GM12878 (cell line): ENCODE data around the gene LRRC47. TPM values are rescaled to one million over a fixed set of nuclear protein-coding genes. Genes with fewer than 3 reads are reported as not detected.
A peak's percentile ranks its signal among the peaks of the same experiment; 100 is the strongest.

Experiments
- ATAC-seq: fragments of 200-7000 bp; cut with Tn5 transposase; 3 replicates; pipeline ENCODE4 v1.9.1; 2020; ENCODE audit warnings: mild to moderate bottlenecking, moderate library complexity
- BruUV-seq: library from RNA; stranded (reverse); fragments of 400-500 nt; replicated peaks from 2 replicates; lab custom pipeline; 2021; lab: Mats Ljungman, UMichigan
- CTCF ChIA-PET: fragments of 300-600 bp; sonication (Branson Sonifier 250); formaldehyde crosslinking; extraction: SDS; loops from one replicate; lab custom pipeline; 2021; ENCODE audit warnings: inconsistent platforms; lab: Yijun Ruan, JAX
- POLR2A ChIA-PET: fragments of 350-600 bp; formaldehyde crosslinking; extraction: SDS; loops from one replicate; lab custom pipeline; 2021; ENCODE audit warnings: inconsistent platforms; lab: Charles Lee
- RAD21 ChIA-PET: fragments of 300-600 bp; sonication (Branson Sonifier 250); formaldehyde crosslinking; loops from one replicate; lab custom pipeline; 2023; ENCODE audit warnings: antibody characterized with exemption; ENCODE audit not compliant: unreplicated experiment; lab: Charles Lee
- SMC1A ChIA-PET: fragments of 300-600 bp; sonication (Branson Sonifier 250); formaldehyde crosslinking; loops from one replicate; lab custom pipeline; 2023; ENCODE audit not compliant: unreplicated experiment, uncharacterized antibody; lab: Charles Lee
- DNase-seq: peaks from one replicate; pipeline ENCODE4 v3.0.0-alpha.2; 2011; ENCODE audit warnings: low read depth, low spot score
- FAIRE-seq: peaks from 3 replicates; lab custom pipeline; 2011; peaks lifted over from hg19 to GRCh38; lab: Jason Lieb, UNC
- H2AFZ ChIP-seq: 2 replicates; pipeline ENCODE4 v1.6.0; 2011; ENCODE audit warnings: low read depth, low read length, control low read depth; ENCODE audit not compliant: control insufficient read depth
- H3K27ac ChIP-seq: 2 replicates; pipeline ENCODE4 v1.5.1; 2011; ENCODE audit warnings: control low read depth; ENCODE audit not compliant: control insufficient read depth, insufficient read depth
- H3K27me3 ChIP-seq, 2 experiments: replicated peaks in 1 of 2; 2 replicates each; pipeline versions ENCODE4 v1.6.0 to v1.6.1; 2011; ENCODE audit warnings: low read length in 1 of 2; ENCODE audit not compliant: control insufficient read depth in 2 of 2, insufficient read depth in 2 of 2
- H3K36me3 ChIP-seq, 2 experiments: 2 replicates each; pipeline ENCODE4 v1.5.1; 2011; ENCODE audit warnings: low read length in 1 of 2; ENCODE audit not compliant: control insufficient read depth in 2 of 2, insufficient read depth in 2 of 2
- H3K4me1 ChIP-seq: 2 replicates; pipeline ENCODE4 v1.6.1; 2011; ENCODE audit warnings: mild to moderate bottlenecking, low read length, moderate library complexity, mixed read lengths; ENCODE audit not compliant: control insufficient read depth, insufficient read depth
- H3K4me2 ChIP-seq: 2 replicates; pipeline ENCODE4 v1.6.0; 2011; ENCODE audit warnings: control low read depth; ENCODE audit not compliant: control insufficient read depth, insufficient read depth
- H3K4me3 ChIP-seq: fragments of 200-600 bp; sonication (generic); 2 replicates; pipeline ENCODE4 v1.5.1; 2016
- H3K79me2 ChIP-seq: 2 replicates; pipeline ENCODE4 v1.6.0; 2011; ENCODE audit warnings: low read length; ENCODE audit not compliant: control insufficient read depth, insufficient read depth
- H3K9ac ChIP-seq: 2 replicates; pipeline ENCODE4 v1.8.0; 2011; ENCODE audit warnings: low read length, control low read depth, mixed read lengths; ENCODE audit not compliant: control insufficient read depth, insufficient read depth
- H3K9me3 ChIP-seq: replicated peaks from 3 replicates; pipeline ENCODE4 v1.5.1; 2011; ENCODE audit warnings: mild to moderate bottlenecking, low read length; ENCODE audit not compliant: control insufficient read depth, insufficient read depth
- H4K20me1 ChIP-seq: 2 replicates; pipeline ENCODE4 v1.6.0; 2011; ENCODE audit not compliant: control insufficient read depth, insufficient read depth
- FOS ChIP-seq: IDR thresholded peaks from 3 replicates; pipeline ENCODE4 v1.6.1; 2011; ENCODE audit warnings: borderline replicate concordance; ENCODE audit not compliant: insufficient read length; ENCODE audit errors: extremely low read depth
- GABPA ChIP-seq: IDR thresholded peaks from 2 replicates; pipeline ENCODE4 v1.6.1; 2014; ENCODE audit warnings: antibody characterized with exemption, low read depth, mild to moderate bottlenecking, inconsistent platforms
- GATAD2B ChIP-seq: fragments of 450-650 bp; conservative IDR thresholded peaks from 2 replicates; pipeline ENCODE4 v1.6.1; 2017; ENCODE audit warnings: low read depth, mild to moderate bottlenecking, moderate library complexity
- NKRF ChIP-seq: fragments of 450-650 bp; conservative IDR thresholded peaks from 2 replicates; pipeline ENCODE4 v1.6.1; 2017; ENCODE audit warnings: mild to moderate bottlenecking, moderate library complexity
- POLR2A ChIP-seq: IDR thresholded peaks from 2 replicates; pipeline ENCODE4 v1.6.1; 2011; ENCODE audit warnings: low read depth, mild to moderate bottlenecking, low read length
- SMC3 ChIP-seq: IDR thresholded peaks from 2 replicates; pipeline ENCODE4 v1.6.1; 2011; ENCODE audit warnings: low read length, improper control_type of control experiment, borderline replicate concordance
- STAT3 ChIP-seq: IDR thresholded peaks from 2 replicates; pipeline ENCODE4 v1.6.1; 2011; ENCODE audit warnings: low read depth, low read length, improper control_type of control experiment
- SUPT20H ChIP-seq: IDR thresholded peaks from 2 replicates; pipeline ENCODE4 v1.6.1; 2011; ENCODE audit warnings: low read depth, mild to moderate bottlenecking, low read length, moderate library complexity, borderline replicate concordance; ENCODE audit not compliant: control insufficient read depth
- WGBS: methylation state at CpG from one replicate; pipeline ENCODE4 v1.1.6; 2016; ENCODE audit warnings: low lambda C conversion rate; ENCODE audit not compliant: insufficient replicate concordance, insufficient coverage; ENCODE audit errors: missing lambda C conversion rate; 5-methylcytosine and 5-hydroxymethylcytosine counted together
- in situ Hi-C: fragments of 300-500 bp; cut with MboI; formaldehyde crosslinking; loops from 9 replicates; pipeline ENCODE4 v1.14.3; 2018; ENCODE audit warnings: mixed read lengths
- intact Hi-C: fragments of 100-400 bp; cut with micrococcal nuclease; formaldehyde crosslinking; loops from one replicate; pipeline ENCODE4 v1.14.2; 2022; ENCODE audit not compliant: unreplicated experiment
- polyA plus RNA-seq, 11 experiments: library from polyadenylated mRNA; depleted of rRNA in 4 of 11; unstranded in 6 of 11; stranded (reverse) in 5 of 11; fragments of >200 nt; fragmentation: Nextera tagmentation in 4 of 11; fragmentation: Illumina TruSeq in 1 of 11; extraction: Ambion mirVana in 4 of 11; extraction: Trizol in 1 of 11; gene quantifications; 1 replicate in 1 of 11; 2 replicates in 10 of 11; pipeline versions ENCODE4 v1.2.1 to v1.2.3, GENCODE V29; 2011 to 2016; ENCODE audit warnings: inconsistent platforms in 2 of 11, missing spikeins in 2 of 11, low read depth in 1 of 11
- total RNA-seq, 4 experiments: library from RNA; depleted of rRNA in 3 of 4; stranded (reverse); fragments of >200 nt in 3 of 4; fragmentation: Illumina TruSeq in 1 of 4; extraction: Trizol in 1 of 4; gene quantifications; 2 replicates each; pipeline versions ENCODE4 v1.2.1 to v1.2.3, GENCODE V29; 2013 to 2021

Gene LRRC47
- total and polyA plus RNA-seq, 10 of the 15 experiments (the other 5 are each of a cell fraction or from before 2014, with no cell fraction given), result 2.5 to 34.6 (median 18.2) TPM

- 91% methylated on average over 10 of the region's 10 CpGs for WGBS
- POLR2A ChIA-PET, result no interaction called here
- Histone ChIP-seq H3K79me2 (no peaks in the 10 kb centered on the region), H3K27me3 (no peaks in the 10 kb centered on the region)
- RAD21 ChIA-PET, result no interaction called here
- no peak for DNase-seq
- intact Hi-C loops, result no loop called here
- SMC1A ChIA-PET, result no interaction called here
- TF ChIP-seq POLR2A (0 out of 2 replicates have a peak, but pooled peaks have one; percentile 3), GABPA (no peak)
- TF ChIP-seq, all 136 proteins: peak for 1
- no peak overlapping the region for H3K4me3 ChIP-seq
- no peaks in the 10 kb centered on the region for H3K9me3 ChIP-seq
- no peak overlapping the region for H3K27ac ChIP-seq
- ATAC-seq, result no peak
- no peak overlapping the region for H3K4me2 ChIP-seq
- no peak for FAIRE-seq
- H3K9ac ChIP-seq, result no peak overlapping the region
- no TSS peak for BruUV-seq
- no peaks in the 10 kb centered on the region for H4K20me1 ChIP-seq
- H3K4me1 ChIP-seq, result peaks cover 11% of the 10 kb centered on the region
- in situ Hi-C loops, result no loop called here
- CTCF ChIA-PET, result interaction anchor here (1.0 kb wide), 1 partner anchor 20 kb away, joined by 3 read pairs; no protein-coding TSS in a partner anchor
- peaks cover 2 to 3% of the 10 kb centered on the region in 2 experiments; a peak in 3 of 4 replicates for H3K36me3 ChIP-seq
- no peak overlapping the region for H2AFZ ChIP-seq
These were observed 51.7 kb downstream of the LRRC47 start for GRCh38 chr1:3744646-3745045.

GRCh38 chr1:3743826-3744225 is 52.5 kb downstream of the LRRC47 start:
- ChIA-PET SMC1A (no interaction called here), CTCF (no interaction called here), POLR2A (no interaction called here), RAD21 (no interaction called here)
- Histone ChIP-seq H3K27ac (no peak overlapping the region), H3K4me2 (no peak overlapping the region), H3K36me3 (peaks cover 2 to 3% of the 10 kb centered on the region in 2 experiments; a peak in 3 of 4 replicates), H3K79me2 (no peaks in the 10 kb centered on the region), H3K9ac (no peak overlapping the region), H3K4me3 (no peak overlapping the region), H3K9me3 (no peaks in the 10 kb centered on the region), H2AFZ (no peak overlapping the region), H4K20me1 (no peaks in the 10 kb centered on the region), H3K4me1 (peaks cover 11% of the 10 kb centered on the region), H3K27me3 (no peaks in the 10 kb centered on the region)
- DNase-seq (no peak), FAIRE-seq (no peak), ATAC-seq (no peak)
- no peak for TF ChIP-seq FOS
- no peak for TF ChIP-seq SMC3
- no peak for TF ChIP-seq NKRF
- no peak for TF ChIP-seq GABPA
- TF ChIP-seq POLR2A, result no peak
- TF ChIP-seq STAT3, result no peak
- TF ChIP-seq GATAD2B, result no peak
- TF ChIP-seq SUPT20H, result no peak
- intact Hi-C loops, result no loop called here
- whole genome bisulfite sequencing, result 93% methylated on average over 12 of the region's 12 CpGs
- BruUV-seq, result no TSS peak
- in situ Hi-C loops, result no loop called here
